ENCODE data around the gene POLR2E. TPM values are rescaled to one million over a fixed set of nuclear protein-coding genes. Genes with fewer than 3 reads are reported as not detected.

POLR2E gene
- polyA plus RNA-seq, 1 of the 3 experiments (the other 2 are of a cell fraction) = 283 TPM

DNA sequence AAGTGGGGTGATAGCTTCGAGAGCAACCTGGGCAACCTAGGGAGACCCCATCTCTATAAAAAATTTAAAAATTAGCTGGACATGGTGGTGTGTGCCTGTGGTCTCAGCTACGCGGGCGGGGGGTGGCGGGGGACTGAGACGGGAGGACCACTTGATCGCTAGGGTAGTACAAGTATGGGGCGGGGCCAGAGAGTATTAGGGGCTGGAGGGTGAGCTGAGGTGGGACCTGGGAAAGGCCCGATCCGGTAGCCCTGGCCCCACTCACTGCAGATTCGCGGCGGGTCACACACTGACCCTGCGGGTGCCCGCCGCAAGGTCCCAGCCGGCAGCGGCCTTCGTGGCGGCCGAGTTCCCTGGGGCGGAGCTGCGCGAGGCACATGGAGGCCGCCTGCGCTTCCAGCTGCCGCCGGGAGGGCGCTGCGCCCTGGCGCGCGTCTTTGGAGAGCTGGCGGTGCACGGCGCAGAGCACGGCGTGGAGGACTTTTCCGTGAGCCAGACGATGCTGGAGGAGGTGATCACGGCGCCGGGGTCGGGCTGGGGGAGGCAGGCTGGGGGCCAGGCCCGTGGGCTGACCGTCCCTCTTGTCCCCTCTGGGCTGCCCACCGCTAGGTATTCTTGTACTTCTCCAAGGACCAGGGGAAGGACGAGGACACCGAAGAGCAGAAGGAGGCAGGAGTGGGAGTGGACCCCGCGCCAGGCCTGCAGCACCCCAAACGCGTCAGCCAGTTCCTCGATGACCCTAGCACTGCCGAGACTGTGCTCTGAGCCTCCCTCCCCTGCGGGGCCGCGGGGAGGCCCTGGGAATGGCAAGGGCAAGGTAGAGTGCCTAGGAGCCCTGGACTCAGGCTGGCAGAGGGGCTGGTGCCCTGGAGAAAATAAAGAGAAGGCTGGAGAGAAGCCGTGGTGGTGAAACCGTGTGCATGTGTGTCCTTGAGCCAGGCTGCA, 30.2 kb downstream of the POLR2E start:
- 21% methylated on average over 16 of the region's 60 CpGs for WGBS (ENCODE audit: low lambda C conversion rate)
- TF ChIP-seq CHD2 (IDR thresholded peaks at IDR 0.05; ENCODE audit: low read length, partially characterized antibody) (no peak), NRF1 (IDR thresholded peaks at IDR 0.05; ENCODE audit: low read depth, low read length) (peak; percentile 42), MXI1 (IDR thresholded peaks at IDR 0.05; ENCODE audit: low read depth, low read length) (peak; percentile 45; the same call in 1 of the 2 replicates), RAD21 (IDR thresholded peaks at IDR 0.05; ENCODE audit: low read length) (peak; percentile 42), GABPA (IDR thresholded peaks at IDR 0.05; ENCODE audit: low read depth) (no peak), SMC3 (IDR thresholded peaks at IDR 0.05; ENCODE audit: low read depth, low read length) (peak; percentile 13; the same call in 1 of the 2 replicates)
- TF ChIP-seq, protein P1, sequence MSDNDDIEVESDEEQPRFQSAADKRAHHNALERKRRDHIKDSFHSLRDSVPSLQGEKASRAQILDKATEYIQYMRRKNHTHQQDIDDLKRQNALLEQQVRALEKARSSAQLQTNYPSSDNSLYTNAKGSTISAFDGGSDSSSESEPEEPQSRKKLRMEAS (IDR thresholded peaks at IDR 0.05; ENCODE audit: low read depth) = peak; percentile 98
- TF ChIP-seq, protein P2, sequence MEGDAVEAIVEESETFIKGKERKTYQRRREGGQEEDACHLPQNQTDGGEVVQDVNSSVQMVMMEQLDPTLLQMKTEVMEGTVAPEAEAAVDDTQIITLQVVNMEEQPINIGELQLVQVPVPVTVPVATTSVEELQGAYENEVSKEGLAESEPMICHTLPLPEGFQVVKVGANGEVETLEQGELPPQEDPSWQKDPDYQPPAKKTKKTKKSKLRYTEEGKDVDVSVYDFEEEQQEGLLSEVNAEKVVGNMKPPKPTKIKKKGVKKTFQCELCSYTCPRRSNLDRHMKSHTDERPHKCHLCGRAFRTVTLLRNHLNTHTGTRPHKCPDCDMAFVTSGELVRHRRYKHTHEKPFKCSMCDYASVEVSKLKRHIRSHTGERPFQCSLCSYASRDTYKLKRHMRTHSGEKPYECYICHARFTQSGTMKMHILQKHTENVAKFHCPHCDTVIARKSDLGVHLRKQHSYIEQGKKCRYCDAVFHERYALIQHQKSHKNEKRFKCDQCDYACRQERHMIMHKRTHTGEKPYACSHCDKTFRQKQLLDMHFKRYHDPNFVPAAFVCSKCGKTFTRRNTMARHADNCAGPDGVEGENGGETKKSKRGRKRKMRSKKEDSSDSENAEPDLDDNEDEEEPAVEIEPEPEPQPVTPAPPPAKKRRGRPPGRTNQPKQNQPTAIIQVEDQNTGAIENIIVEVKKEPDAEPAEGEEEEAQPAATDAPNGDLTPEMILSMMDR (IDR thresholded peaks at IDR 0.05) = peak; percentile 55
- 0 out of 2 replicates have a peak overlapping the region, but pooled peaks have one; percentile 24 for H3K4me2 ChIP-seq
- no peaks in the 10 kb centered on the region for H3K9me3 ChIP-seq
- H2AFZ ChIP-seq (ENCODE audit: low read depth) = no peak overlapping the region
- H3K79me2 ChIP-seq (ENCODE audit: insufficient read depth) = no peaks in the 10 kb centered on the region
- H3K27ac ChIP-seq (ENCODE audit: low read depth in 2 of 2, low read length in 1 of 2) = no peak overlapping the region
- peaks cover 26% of the 10 kb centered on the region for H3K27me3 ChIP-seq (ENCODE audit: insufficient read depth)
- no peaks in the 10 kb centered on the region for H3K9me2 ChIP-seq
- no peaks in the 10 kb centered on the region for H4K20me1 ChIP-seq (ENCODE audit: insufficient read depth)
- peaks cover 7% of the 10 kb centered on the region for H3F3A ChIP-seq (replicated peaks; ENCODE audit: insufficient read depth)
- ChIA-PET CTCF (interaction anchor here (0.7 to 3.5 kb wide), 19 partner anchors 8 to 176 kb away, joined by 3 to 24 read pairs (median 5); partner anchors contain the start of gene RNU6-2), POLR2A (interaction anchor here (1.4 kb wide), 1 partner anchor 81 kb away, joined by 5 read pairs; the partner anchor contains the start of gene WDR18)
- DNase-seq = peak; percentile 88
- no peak overlapping the region for H3K4me3 ChIP-seq (ENCODE audit: low read depth in 2 of 2, low read length in 1 of 2)
- H3K9ac ChIP-seq = no peak overlapping the region
- H3K4me1 ChIP-seq (ENCODE audit: control insufficient read depth in 1 of 2, insufficient read depth in 2 of 2, low read depth in 1 of 2, low read length in 1 of 2) = peaks cover 0 to 20% of the 10 kb centered on the region in 2 experiments; a peak in 1 of 4 replicates
- H3K36me3 ChIP-seq (replicated peaks in 1 of 2; ENCODE audit: control insufficient read depth in 1 of 2, insufficient read depth in 2 of 2, low read length in 1 of 2) = no peaks in the 10 kb centered on the region

DNA sequence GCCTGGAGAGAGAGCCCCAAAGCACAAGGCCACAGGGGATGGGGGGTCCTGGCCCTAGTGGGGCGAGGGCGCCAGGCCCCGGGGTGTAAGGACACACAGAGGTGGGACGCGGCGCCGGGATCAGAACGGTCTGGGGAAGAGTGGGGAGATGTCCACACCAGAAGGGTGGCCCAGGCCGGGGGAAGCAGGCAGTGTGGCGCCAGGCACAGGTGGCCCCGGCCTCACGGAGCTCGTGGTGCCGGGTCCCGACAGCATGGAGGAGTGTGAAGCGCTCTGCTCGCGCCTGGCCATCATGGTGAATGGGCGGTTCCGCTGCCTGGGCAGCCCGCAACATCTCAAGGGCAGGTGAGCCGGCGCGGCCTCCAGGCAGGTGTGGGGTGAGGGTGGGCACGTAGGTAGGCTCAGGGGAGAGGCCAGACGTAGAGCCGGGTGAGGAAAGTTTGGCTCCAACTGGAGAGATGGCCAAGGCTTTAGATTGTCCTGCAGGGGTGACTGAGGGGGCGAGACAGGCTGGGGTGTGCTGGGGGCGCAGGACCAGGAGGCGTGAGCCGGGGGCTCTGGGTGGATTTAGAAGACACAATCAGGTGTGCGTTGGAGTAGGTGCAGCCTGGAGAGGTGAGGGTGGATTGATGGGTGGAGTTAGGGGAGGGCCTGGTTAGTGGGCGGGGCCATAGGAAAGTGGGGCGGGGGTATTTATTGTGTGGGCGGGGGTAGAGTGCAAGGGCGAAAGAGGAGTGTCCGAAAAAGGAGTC, 31.1 kb downstream of the POLR2E start:
- peaks cover 7% of the 10 kb centered on the region for H3F3A ChIP-seq (replicated peaks; ENCODE audit: insufficient read depth)
- TF ChIP-seq MEF2A (IDR thresholded peaks at IDR 0.05; ENCODE audit: borderline replicate concordance, low read depth) (no peak), RFX5 (IDR thresholded peaks at IDR 0.05; ENCODE audit: low read length) (no peak), TCF12 (IDR thresholded peaks at IDR 0.05) (no peak), EZH2phosphoT487 (IDR thresholded peaks at IDR 0.05; ENCODE audit: borderline replicate concordance, low read depth) (no peak), FOXJ3 (CRISPR knock-in tag; IDR thresholded peaks at IDR 0.05) (no peak), TEAD4 (IDR thresholded peaks at IDR 0.05; ENCODE audit: borderline replicate concordance, insufficient read depth) (no peak), ELF1 (IDR thresholded peaks at IDR 0.05) (no peak), SMC3 (IDR thresholded peaks at IDR 0.05; ENCODE audit: low read depth, low read length) (no peak)
- TF ChIP-seq, protein P3, sequence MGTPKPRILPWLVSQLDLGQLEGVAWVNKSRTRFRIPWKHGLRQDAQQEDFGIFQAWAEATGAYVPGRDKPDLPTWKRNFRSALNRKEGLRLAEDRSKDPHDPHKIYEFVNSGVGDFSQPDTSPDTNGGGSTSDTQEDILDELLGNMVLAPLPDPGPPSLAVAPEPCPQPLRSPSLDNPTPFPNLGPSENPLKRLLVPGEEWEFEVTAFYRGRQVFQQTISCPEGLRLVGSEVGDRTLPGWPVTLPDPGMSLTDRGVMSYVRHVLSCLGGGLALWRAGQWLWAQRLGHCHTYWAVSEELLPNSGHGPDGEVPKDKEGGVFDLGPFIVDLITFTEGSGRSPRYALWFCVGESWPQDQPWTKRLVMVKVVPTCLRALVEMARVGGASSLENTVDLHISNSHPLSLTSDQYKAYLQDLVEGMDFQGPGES (IDR thresholded peaks at IDR 0.05; ENCODE audit: low read depth, low read length) = no peak
- H3K9me2 ChIP-seq = no peaks in the 10 kb centered on the region
- no peak overlapping the region for H3K4me2 ChIP-seq
- peaks cover 0 to 20% of the 10 kb centered on the region in 2 experiments; a peak in 1 of 4 replicates for H3K4me1 ChIP-seq (ENCODE audit: control insufficient read depth in 1 of 2, insufficient read depth in 2 of 2, low read depth in 1 of 2, low read length in 1 of 2)
- peaks cover 18% of the 10 kb centered on the region; the same call in 1 of the 2 replicates for H3K27me3 ChIP-seq (ENCODE audit: insufficient read depth)
- H3K27ac ChIP-seq (ENCODE audit: low read depth in 2 of 2, low read length in 1 of 2) = no peak overlapping the region
- H3K36me3 ChIP-seq (replicated peaks in 1 of 2; ENCODE audit: control insufficient read depth in 1 of 2, insufficient read depth in 2 of 2, low read length in 1 of 2) = no peaks in the 10 kb centered on the region
- no peak overlapping the region for H3K9ac ChIP-seq
- H3K79me2 ChIP-seq (ENCODE audit: insufficient read depth) = no peaks in the 10 kb centered on the region
- no peaks in the 10 kb centered on the region for H3K9me3 ChIP-seq
- no peak for DNase-seq
- POLR2A ChIA-PET = no interaction called here
- H2AFZ ChIP-seq (ENCODE audit: low read depth) = no peak overlapping the region
- no peak overlapping the region for H3K4me3 ChIP-seq (ENCODE audit: low read depth in 2 of 2, low read length in 1 of 2)
- H4K20me1 ChIP-seq (ENCODE audit: insufficient read depth) = no peaks in the 10 kb centered on the region
- WGBS (ENCODE audit: low lambda C conversion rate) = 82% methylated on average over 37 of the region's 37 CpGs
- CTCF ChIA-PET = interaction anchor here (0.7 to 3.5 kb wide), 18 partner anchors 7 to 177 kb away, joined by 3 to 24 read pairs (median 5); partner anchors contain the start of gene RNU6-2
